Stimulated activated CD4-positive, alpha-beta T cell treated with anti-CD3 and anti-CD28 coated beads, Interleukin-4, amount 100 ng/mL, for 4 hours (primary cell): ENCODE data around the gene CCDC9.
"Not testable (repeated sequence)": the region's sequence is repeated elsewhere in the genome, so short reads cannot be mapped to it uniquely, and the experiment has no call there.

ENCODE experiments used
- DNase-seq, 2 experiments: peaks; one replicate each; pipeline ENCODE4 v3.0.0-alpha.2; 2020

The CCDC9 gene

GRCh38 chr19:47232422-47233211 lies 23.7 kb upstream of the CCDC9 start:
- DNase-seq = no peak

- no peak for DNase-seq
These were observed 20.2 kb upstream of the CCDC9 start for GRCh38 chr19:47236072-47236675.

- no peak for DNase-seq
These were observed 17.2 kb upstream of the CCDC9 start for GRCh38 chr19:47239152-47239551.

- peak in 1 of 2 experiments; percentile 48 for DNase-seq
These were observed 16.6 kb upstream of the CCDC9 start for GRCh38 chr19:47239610-47240296.

- no peak for DNase-seq
These were observed 15.8 kb upstream of the CCDC9 start for GRCh38 chr19:47240556-47240955.

- peak; percentile 85 to 89 for DNase-seq
These were observed 15.1 kb upstream of the CCDC9 start for GRCh38 chr19:47240996-47241918.

GRCh38 chr19:47241919-47242577 lies 14.3 kb upstream of the CCDC9 start:
- no peak for DNase-seq

- DNase-seq = no peak
These were observed 13.0 kb upstream of the CCDC9 start for GRCh38 chr19:47243364-47243775.

- DNase-seq = peak; percentile 87 to 90
These were observed 12.4 kb upstream of the CCDC9 start for GRCh38 chr19:47243776-47244547.

- peak; percentile 70 to 82 for DNase-seq
These were observed 8.9 kb upstream of the CCDC9 start for GRCh38 chr19:47247308-47247990.

- DNase-seq = not testable (repeated sequence)
These were observed 3.3 kb upstream of the CCDC9 start for GRCh38 chr19:47253016-47253415.

GRCh38 chr19:47253467-47253881 lies 2.9 kb upstream of the CCDC9 start:
- DNase-seq = no peak

- no peak for DNase-seq
These were observed 2.4 kb upstream of the CCDC9 start for GRCh38 chr19:47253970-47254369.

GRCh38 chr19:47256693-47257410 lies 527 bp downstream of the CCDC9 start:
- peak; percentile 99 to 100 for DNase-seq

- no peak for DNase-seq
These were observed 1.3 kb downstream of the CCDC9 start for GRCh38 chr19:47257411-47258169.

- no peak for DNase-seq
These were observed 2.1 kb downstream of the CCDC9 start for GRCh38 chr19:47258434-47258833.

GRCh38 chr19:47258895-47259555 lies 2.7 kb downstream of the CCDC9 start:
- no peak for DNase-seq

GRCh38 chr19:47260476-47260875 lies 4.2 kb downstream of the CCDC9 start:
- DNase-seq = no peak
